Activated CD4-positive, alpha-beta T cell treated with anti-CD3 and anti-CD28 coated beads, Interleukin-2, amount 10 ng/mL, durations not matched to agents 24 days and 14 days (primary cell): ENCODE data around the gene PRIM2. TPM values are rescaled to one million over a fixed set of nuclear protein-coding genes. Genes with fewer than 3 reads are reported as not detected.
"Not testable (repeated sequence)": the region's sequence is repeated elsewhere in the genome, so short reads cannot be mapped to it uniquely, and the experiment has no call there.

Experiments
- DNase-seq: peaks from one replicate; pipeline ENCODE4 v3.0.0; 2022
- H3K27ac Mint-ChIP-seq: one replicate; pipeline ENCODE4 v1.8.0; 2022; ENCODE audit warnings: mild to moderate bottlenecking, mixed read lengths
- H3K27me3 Mint-ChIP-seq: one replicate; pipeline ENCODE4 v1.8.0; 2022; ENCODE audit warnings: mixed read lengths
- H3K36me3 Mint-ChIP-seq: one replicate; pipeline ENCODE4 v1.8.0; 2022; ENCODE audit warnings: low read depth, mild to moderate bottlenecking, mixed read lengths
- H3K4me1 Mint-ChIP-seq: one replicate; pipeline ENCODE4 v1.8.0; 2021; ENCODE audit warnings: mixed read lengths
- H3K4me3 Mint-ChIP-seq: one replicate; pipeline ENCODE4 v1.8.0; 2022; ENCODE audit warnings: mild to moderate bottlenecking, moderate library complexity, mixed read lengths
- H3K9me3 Mint-ChIP-seq: one replicate; pipeline ENCODE4 v1.8.0; 2021; ENCODE audit warnings: mixed read lengths
- intact Hi-C: fragments of 100-400 bp; cut with micrococcal nuclease; formaldehyde crosslinking; loops from one replicate; pipeline ENCODE4 v1.15.1; 2023
- total RNA-seq: library from RNA; stranded (reverse); gene quantifications from 2 replicates; pipeline ENCODE4 v1.2.3, GENCODE V29; 2022

Gene PRIM2
- total RNA-seq, 1 donor from 2014 or later = 41.3 TPM

- Mint-ChIP-seq H3K4me3 (no peak overlapping the region), H3K9me3 (no peaks in the 10 kb centered on the region), H3K27me3 (peaks cover 13% of the 10 kb centered on the region), H3K4me1 (no peaks in the 10 kb centered on the region), H3K36me3 (no peaks in the 10 kb centered on the region), H3K27ac (no peak overlapping the region)
- intact Hi-C loops = no loop called here
- no peak for DNase-seq
Observed at GRCh38 chr6:57298741-57299140, 18.7 kb upstream of the PRIM2 start.

GRCh38 chr6:57301757-57302156 lies 15.7 kb upstream of the PRIM2 start:
- no peak for DNase-seq
- Mint-ChIP-seq H3K36me3 (no peaks in the 10 kb centered on the region), H3K27ac (no peak overlapping the region), H3K9me3 (no peaks in the 10 kb centered on the region), H3K27me3 (peaks cover 20% of the 10 kb centered on the region), H3K4me3 (no peak overlapping the region), H3K4me1 (no peaks in the 10 kb centered on the region)
- intact Hi-C loops = no loop called here

- DNase-seq = no peak
- Mint-ChIP-seq H3K4me3 (no peak overlapping the region), H3K9me3 (no peaks in the 10 kb centered on the region), H3K27me3 (peaks cover 19% of the 10 kb centered on the region), H3K27ac (no peak overlapping the region), H3K4me1 (no peaks in the 10 kb centered on the region), H3K36me3 (no peaks in the 10 kb centered on the region)
- intact Hi-C loops = no loop called here
Observed at GRCh38 chr6:57302477-57302876, 15.0 kb upstream of the PRIM2 start.

GRCh38 chr6:57303931-57304681 lies 13.3 kb upstream of the PRIM2 start:
- intact Hi-C loops = no loop called here
- Mint-ChIP-seq H3K4me3 (no peak overlapping the region), H3K9me3 (no peaks in the 10 kb centered on the region), H3K27ac (no peak overlapping the region), H3K27me3 (peaks cover 16% of the 10 kb centered on the region), H3K36me3 (no peaks in the 10 kb centered on the region), H3K4me1 (no peaks in the 10 kb centered on the region)
- no peak for DNase-seq

- intact Hi-C loops = no loop called here
- Mint-ChIP-seq H3K36me3 (no peaks in the 10 kb centered on the region), H3K27ac (no peak overlapping the region), H3K27me3 (peaks cover 14% of the 10 kb centered on the region), H3K9me3 (no peaks in the 10 kb centered on the region), H3K4me1 (no peaks in the 10 kb centered on the region), H3K4me3 (no peak overlapping the region)
- DNase-seq = no peak
Observed at GRCh38 chr6:57305107-57305506, 12.3 kb upstream of the PRIM2 start.

GRCh38 chr6:57305761-57306160 lies 11.7 kb upstream of the PRIM2 start:
- Mint-ChIP-seq H3K27me3 (peaks cover 14% of the 10 kb centered on the region), H3K27ac (no peak overlapping the region)
- no peak for DNase-seq

GRCh38 chr6:57306273-57306672 lies 11.2 kb upstream of the PRIM2 start:
- Mint-ChIP-seq H3K4me1 (no peaks in the 10 kb centered on the region), H3K9me3 (no peaks in the 10 kb centered on the region), H3K36me3 (no peaks in the 10 kb centered on the region), H3K27me3 (peaks cover 14% of the 10 kb centered on the region), H3K27ac (no peak overlapping the region), H3K4me3 (no peak overlapping the region)
- no peak for DNase-seq
- intact Hi-C loops = no loop called here

More at GRCh38 chr6:57305761-57306160, 11.7 kb upstream of the PRIM2 start:
- Mint-ChIP-seq H3K36me3 (no peaks in the 10 kb centered on the region), H3K9me3 (no peaks in the 10 kb centered on the region), H3K4me3 (no peak overlapping the region), H3K4me1 (no peaks in the 10 kb centered on the region)
- intact Hi-C loops = no loop called here

GRCh38 chr6:57307850-57308249 lies 9.6 kb upstream of the PRIM2 start:
- Mint-ChIP-seq H3K9me3 (no peaks in the 10 kb centered on the region), H3K27me3 (peaks cover 14% of the 10 kb centered on the region), H3K4me3 (no peak overlapping the region), H3K36me3 (no peaks in the 10 kb centered on the region), H3K27ac (no peak overlapping the region), H3K4me1 (no peaks in the 10 kb centered on the region)
- DNase-seq = no peak
- intact Hi-C loops = no loop called here

- DNase-seq, H3K27ac Mint-ChIP-seq, H3K4me1 Mint-ChIP-seq, H3K36me3 Mint-ChIP-seq, H3K9me3 Mint-ChIP-seq, H3K4me3 Mint-ChIP-seq, intact Hi-C loops: not testable (repeated sequence)
- H3K27me3 Mint-ChIP-seq = peaks cover 14% of the 10 kb centered on the region
Observed at GRCh38 chr6:57308755-57309154, 8.7 kb upstream of the PRIM2 start.

GRCh38 chr6:57310095-57310816 lies 7.2 kb upstream of the PRIM2 start:
- intact Hi-C loops = loop anchor here (10.0 kb wide), 1 partner anchor 605 kb away; no protein-coding TSS in a partner anchor
- H3K27ac Mint-ChIP-seq, DNase-seq, H3K4me1 Mint-ChIP-seq, H3K4me3 Mint-ChIP-seq, H3K9me3 Mint-ChIP-seq, H3K36me3 Mint-ChIP-seq: not testable (repeated sequence)
- peaks cover 13% of the 10 kb centered on the region for H3K27me3 Mint-ChIP-seq

GRCh38 chr6:57310817-57311157 lies 6.6 kb upstream of the PRIM2 start:
- intact Hi-C loops = loop anchor here (10.0 kb wide), 1 partner anchor 606 kb away; no protein-coding TSS in a partner anchor
- no peak overlapping the region for H3K27ac Mint-ChIP-seq
- no peaks in the 10 kb centered on the region for H3K4me1 Mint-ChIP-seq
- H3K4me3 Mint-ChIP-seq = no peak overlapping the region
- H3K36me3 Mint-ChIP-seq = no peaks in the 10 kb centered on the region
- H3K9me3 Mint-ChIP-seq = no peaks in the 10 kb centered on the region
- H3K27me3 Mint-ChIP-seq = peaks cover 10% of the 10 kb centered on the region
- DNase-seq = no peak

GRCh38 chr6:57311300-57312003 lies 6.0 kb upstream of the PRIM2 start:
- intact Hi-C loops = loop anchor here (10.0 kb wide), 1 partner anchor 607 kb away; no protein-coding TSS in a partner anchor
- not testable (repeated sequence) for H3K27me3 Mint-ChIP-seq, H3K36me3 Mint-ChIP-seq, H3K4me1 Mint-ChIP-seq, H3K9me3 Mint-ChIP-seq, DNase-seq, H3K4me3 Mint-ChIP-seq, H3K27ac Mint-ChIP-seq

GRCh38 chr6:57312004-57312345 lies 5.5 kb upstream of the PRIM2 start:
- Mint-ChIP-seq H3K36me3 (no peaks in the 10 kb centered on the region), H3K4me1 (no peaks in the 10 kb centered on the region), H3K9me3 (no peaks in the 10 kb centered on the region), H3K27ac (no peak overlapping the region), H3K27me3 (peaks cover 7% of the 10 kb centered on the region), H3K4me3 (no peak overlapping the region)
- no peak for DNase-seq
- intact Hi-C loops = loop anchor here (10.0 kb wide), 1 partner anchor 607 kb away; no protein-coding TSS in a partner anchor

- Mint-ChIP-seq H3K27me3 (peaks cover 4% of the 10 kb centered on the region), H3K4me1 (peaks cover 5% of the 10 kb centered on the region), H3K36me3 (peaks cover 3% of the 10 kb centered on the region), H3K4me3 (no peak overlapping the region), H3K9me3 (no peaks in the 10 kb centered on the region), H3K27ac (no peak overlapping the region)
- intact Hi-C loops = loop anchor here (10.0 kb wide), 1 partner anchor 608 kb away; no protein-coding TSS in a partner anchor
- no peak for DNase-seq
Observed at GRCh38 chr6:57313009-57313408, 4.4 kb upstream of the PRIM2 start.
